Measurements from ENCODE around the gene TMEM156.
"Not testable (repeated sequence)": the region's sequence is repeated elsewhere in the genome, so short reads cannot be mapped to it uniquely, and the experiment has no call there.

The TMEM156 gene

DNA sequence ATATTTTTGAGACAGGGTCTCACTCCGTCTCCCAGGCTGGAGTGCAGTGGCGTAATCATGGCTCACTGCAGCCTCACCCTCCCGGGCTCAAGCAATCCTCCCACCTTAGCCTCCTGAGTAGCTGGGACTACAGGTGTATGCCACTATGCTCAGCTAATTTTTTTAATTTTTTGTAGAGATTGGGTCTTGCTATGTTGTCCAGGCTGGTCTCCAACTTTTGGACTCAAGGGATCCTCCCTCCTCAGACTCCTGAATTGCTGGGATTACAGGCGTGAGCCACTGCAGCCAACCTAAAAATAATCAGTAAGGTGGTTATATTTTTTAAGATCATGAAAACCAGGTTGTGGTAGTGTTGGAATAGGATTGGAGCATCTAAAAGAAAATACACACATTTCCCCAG lies 38.1 kb downstream of the TMEM156 start:
- Histone ChIP-seq H3K4me3 (ENCODE audit: extremely low read depth, insufficient read depth, low read length, poor library complexity, severe bottlenecking) (no peak overlapping the region), H3K36me3 (ENCODE audit: control insufficient read depth, insufficient read depth, low read length) (no peaks in the 10 kb centered on the region), H3K9me3 (ENCODE audit: control insufficient read depth, low read length) (peaks cover 1% of the 10 kb centered on the region), H3K4me1 (ENCODE audit: control insufficient read depth, insufficient read depth, low read length, poor library complexity, severe bottlenecking) (no peaks in the 10 kb centered on the region), H3K27ac (ENCODE audit: low read depth, low read length, severe bottlenecking) (no peak overlapping the region)
- 82 to 100% methylated on average over 3 of the region's 4 CpGs for WGBS, 2 experiments (ENCODE audit: insufficient coverage in 2 of 2)

- Histone ChIP-seq H3K4me3 (ENCODE audit: extremely low read depth, insufficient read depth, low read length, poor library complexity, severe bottlenecking) (no peak overlapping the region), H3K9me3 (ENCODE audit: control insufficient read depth, low read length) (no peaks in the 10 kb centered on the region), H3K4me1 (ENCODE audit: control insufficient read depth, insufficient read depth, low read length, poor library complexity, severe bottlenecking) (no peaks in the 10 kb centered on the region), H3K27ac (ENCODE audit: low read depth, low read length, severe bottlenecking) (no peak overlapping the region), H3K36me3 (ENCODE audit: control insufficient read depth, insufficient read depth, low read length) (no peaks in the 10 kb centered on the region)
- WGBS, 2 experiments (ENCODE audit: insufficient coverage in 2 of 2) = no CpG with 5 or more reads among the region's 3 CpGs
Measured at GRCh38 chr4:38993683-38994082, 38.5 kb downstream of the TMEM156 start.

DNA sequence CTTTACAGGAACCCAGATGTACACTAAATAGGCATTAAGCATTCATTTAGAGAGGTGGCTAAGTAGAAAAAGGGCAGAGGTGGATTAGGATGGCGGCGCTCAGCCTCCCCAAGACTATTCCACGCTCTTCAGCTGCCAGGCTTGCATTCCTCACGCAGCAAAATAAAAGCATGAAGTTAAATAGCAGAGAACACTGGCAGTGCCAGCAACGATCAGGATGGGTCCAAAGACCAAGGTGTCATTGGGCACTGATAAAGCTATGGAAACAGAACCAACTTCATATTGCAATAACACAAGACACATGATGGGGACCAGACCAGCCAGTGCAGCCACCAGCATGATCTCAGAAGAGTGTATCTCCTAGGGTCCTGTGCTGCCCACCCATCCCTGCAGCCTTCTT lies 42.0 kb downstream of the TMEM156 start:
- Histone ChIP-seq H3K36me3 (ENCODE audit: control insufficient read depth, insufficient read depth, low read length) (no peaks in the 10 kb centered on the region), H3K4me3 (ENCODE audit: extremely low read depth, insufficient read depth, low read length, poor library complexity, severe bottlenecking) (no peak overlapping the region), H3K4me1 (ENCODE audit: control insufficient read depth, insufficient read depth, low read length, poor library complexity, severe bottlenecking) (peaks cover 11% of the 10 kb centered on the region), H3K9me3 (ENCODE audit: control insufficient read depth, low read length) (no peaks in the 10 kb centered on the region), H3K27ac (ENCODE audit: low read depth, low read length, severe bottlenecking) (no peak overlapping the region)
- WGBS, 2 experiments (ENCODE audit: insufficient coverage in 2 of 2) = 97 to 100% methylated on average over 5 of the region's 5 CpGs

DNA sequence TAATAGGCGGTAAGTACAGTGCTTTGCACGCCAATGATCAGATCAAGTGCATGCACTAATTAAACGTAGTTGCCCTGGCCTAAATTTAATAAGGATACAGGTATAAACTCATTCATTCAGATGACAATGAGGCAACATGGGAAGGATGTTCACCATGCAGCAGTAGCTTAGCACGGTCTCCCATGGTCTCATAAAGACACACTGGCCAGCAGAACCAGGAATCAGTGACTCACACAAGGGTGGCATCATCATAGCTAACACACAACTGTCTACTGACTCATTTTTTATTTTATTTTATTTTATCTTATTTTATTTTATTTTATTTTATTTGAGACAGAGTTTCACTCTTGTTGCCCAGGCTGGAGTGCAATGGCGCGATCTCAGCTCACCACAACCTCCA lies 42.7 kb downstream of the TMEM156 start:
- Histone ChIP-seq H3K9me3 (ENCODE audit: control insufficient read depth, low read length) (no peaks in the 10 kb centered on the region), H3K36me3 (ENCODE audit: control insufficient read depth, insufficient read depth, low read length) (no peaks in the 10 kb centered on the region)
- WGBS, 2 experiments (ENCODE audit: insufficient coverage in 2 of 2) = 89 to 96% methylated on average over 4 to 6 of the region's 6 CpGs

DNA sequence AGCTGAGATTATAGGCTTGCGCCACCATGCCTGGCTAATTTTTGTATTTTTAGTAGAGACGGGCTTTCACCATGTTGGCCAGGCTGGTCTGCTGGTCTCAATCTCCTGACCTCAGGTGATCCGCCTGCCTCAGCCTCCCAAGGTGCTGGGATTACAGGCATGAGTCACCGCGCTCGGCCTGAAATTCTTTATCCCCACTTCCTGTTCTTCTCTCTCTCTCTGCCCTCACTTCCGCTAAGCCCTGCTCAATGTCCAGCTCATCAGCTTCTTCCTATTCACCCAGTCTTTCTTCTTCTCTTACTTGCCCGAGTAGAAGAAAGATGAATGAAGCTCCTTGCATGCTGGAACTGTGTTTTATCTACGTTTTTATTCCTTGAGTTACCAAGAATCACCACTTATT lies 43.9 kb downstream of the TMEM156 start:
- H3K4me1 ChIP-seq (ENCODE audit: control insufficient read depth, insufficient read depth, low read length, poor library complexity, severe bottlenecking) = peaks cover 24% of the 10 kb centered on the region
- H3K27ac ChIP-seq (ENCODE audit: low read depth, low read length, severe bottlenecking); H3K36me3 ChIP-seq (ENCODE audit: control insufficient read depth, insufficient read depth, low read length); H3K4me3 ChIP-seq (ENCODE audit: extremely low read depth, insufficient read depth, low read length, poor library complexity, severe bottlenecking); H3K9me3 ChIP-seq (ENCODE audit: control insufficient read depth, low read length): not testable (repeated sequence)
- WGBS, 2 experiments (ENCODE audit: insufficient coverage in 2 of 2) = 92 to 97% methylated on average over 6 to 7 of the region's 9 CpGs

More for the DNA sequence above, 42.7 kb downstream of the TMEM156 start:
- Histone ChIP-seq H3K4me1 (ENCODE audit: control insufficient read depth, insufficient read depth, low read length, poor library complexity, severe bottlenecking) (peaks cover 18% of the 10 kb centered on the region), H3K27ac (ENCODE audit: low read depth, low read length, severe bottlenecking) (no peak overlapping the region), H3K4me3 (ENCODE audit: extremely low read depth, insufficient read depth, low read length, poor library complexity, severe bottlenecking) (no peak overlapping the region)

DNA sequence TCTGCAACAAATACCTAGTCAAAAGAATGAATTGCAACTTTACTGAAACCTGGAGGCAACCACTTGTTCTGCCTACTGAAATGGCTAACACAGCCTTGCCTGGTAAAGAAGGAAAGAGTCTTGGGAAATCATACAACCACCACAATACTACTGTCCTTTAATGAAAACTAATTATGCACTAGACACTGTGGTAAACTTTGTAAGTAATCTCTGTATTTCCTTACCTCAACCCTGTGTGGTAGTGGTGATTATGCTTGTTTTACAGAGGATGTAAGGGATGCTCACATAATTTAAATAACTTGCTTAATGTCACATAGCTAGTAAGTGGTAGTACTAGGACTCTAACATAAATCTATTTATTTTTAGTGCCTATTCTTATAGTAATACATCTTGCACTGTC lies 44.7 kb downstream of the TMEM156 start:
- H3K4me3 ChIP-seq (ENCODE audit: extremely low read depth, insufficient read depth, low read length, poor library complexity, severe bottlenecking) = no peak overlapping the region
- no peaks in the 10 kb centered on the region for H3K9me3 ChIP-seq (ENCODE audit: control insufficient read depth, low read length)
- peaks cover 24% of the 10 kb centered on the region for H3K4me1 ChIP-seq (ENCODE audit: control insufficient read depth, insufficient read depth, low read length, poor library complexity, severe bottlenecking)
- no peak overlapping the region for H3K27ac ChIP-seq (ENCODE audit: low read depth, low read length, severe bottlenecking)
- no peaks in the 10 kb centered on the region for H3K36me3 ChIP-seq (ENCODE audit: control insufficient read depth, insufficient read depth, low read length)

GRCh38 chr4:38985410-38986100 lies 46.7 kb downstream of the TMEM156 start:
- Histone ChIP-seq H3K27ac (ENCODE audit: low read depth, low read length, severe bottlenecking) (peak overlapping the region; percentile 29), H3K36me3 (ENCODE audit: control insufficient read depth, insufficient read depth, low read length) (no peaks in the 10 kb centered on the region), H3K4me3 (ENCODE audit: extremely low read depth, insufficient read depth, low read length, poor library complexity, severe bottlenecking) (no peak overlapping the region), H3K9me3 (ENCODE audit: control insufficient read depth, low read length) (no peaks in the 10 kb centered on the region), H3K4me1 (ENCODE audit: control insufficient read depth, insufficient read depth, low read length, poor library complexity, severe bottlenecking) (peaks cover 24% of the 10 kb centered on the region)
- WGBS, 2 experiments (ENCODE audit: insufficient coverage in 2 of 2) = 84 to 92% methylated on average over 7 to 8 of the region's 10 CpGs

GRCh38 chr4:38983787-38984598 lies 48.2 kb downstream of the TMEM156 start:
- H3K4me3 ChIP-seq (ENCODE audit: extremely low read depth, insufficient read depth, low read length, poor library complexity, severe bottlenecking) = no peak overlapping the region
- peak overlapping the region; percentile 75 for H3K27ac ChIP-seq (ENCODE audit: low read depth, low read length, severe bottlenecking)
- 69 to 79% methylated on average over 4 to 7 of the region's 12 CpGs for WGBS, 2 experiments (ENCODE audit: insufficient coverage in 2 of 2)

GRCh38 chr4:38983291-38983690 lies 48.9 kb downstream of the TMEM156 start:
- 75 to 91% methylated on average over 5 to 6 of the region's 6 CpGs for WGBS, 2 experiments (ENCODE audit: insufficient coverage in 2 of 2)
- H3K4me1 ChIP-seq (ENCODE audit: control insufficient read depth, insufficient read depth, low read length, poor library complexity, severe bottlenecking) = peaks cover 24% of the 10 kb centered on the region

More at GRCh38 chr4:38983787-38984598, 48.2 kb downstream of the TMEM156 start:
- peaks cover 24% of the 10 kb centered on the region for H3K4me1 ChIP-seq (ENCODE audit: control insufficient read depth, insufficient read depth, low read length, poor library complexity, severe bottlenecking)
- no peaks in the 10 kb centered on the region for H3K36me3 ChIP-seq (ENCODE audit: control insufficient read depth, insufficient read depth, low read length)
- no peaks in the 10 kb centered on the region for H3K9me3 ChIP-seq (ENCODE audit: control insufficient read depth, low read length)

DNA sequence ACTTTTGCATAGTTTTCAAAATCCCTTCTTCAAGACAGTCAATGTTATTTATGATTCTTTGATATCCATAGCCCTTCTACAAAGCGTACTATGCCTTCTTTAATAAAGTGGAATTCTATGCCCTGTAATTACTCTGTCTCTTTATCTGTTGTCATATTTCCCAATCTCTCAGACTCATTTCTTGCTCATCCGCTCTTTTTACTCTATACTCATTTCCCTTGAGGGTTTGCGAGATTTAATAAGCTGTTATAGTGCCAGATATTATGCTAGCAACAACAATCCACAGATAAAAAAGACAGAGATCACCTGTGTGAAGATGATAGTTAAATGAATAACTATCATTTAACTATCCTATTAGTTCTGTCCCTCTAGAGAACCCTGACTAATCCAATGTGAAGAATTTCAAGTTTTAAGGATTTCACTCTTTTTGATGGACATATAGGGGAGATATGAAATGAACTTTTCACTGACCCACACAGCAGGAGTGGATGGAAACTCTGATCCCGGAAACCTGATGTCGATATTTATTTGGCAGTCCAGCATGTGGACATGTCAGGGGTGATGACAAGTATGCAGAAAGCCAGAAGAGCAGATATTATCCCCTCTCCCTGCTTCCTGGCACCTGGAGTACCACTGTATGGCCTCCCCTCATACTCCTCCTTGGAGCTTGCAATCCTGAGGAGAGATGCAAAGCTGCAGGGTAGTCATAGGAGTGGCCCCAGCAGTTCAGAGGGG lies 49.7 kb downstream of the TMEM156 start:
- Histone ChIP-seq H3K9me3 (ENCODE audit: control insufficient read depth, low read length) (no peaks in the 10 kb centered on the region), H3K36me3 (ENCODE audit: control insufficient read depth, insufficient read depth, low read length) (no peaks in the 10 kb centered on the region), H3K4me1 (ENCODE audit: control insufficient read depth, insufficient read depth, low read length, poor library complexity, severe bottlenecking) (peaks cover 24% of the 10 kb centered on the region), H3K27ac (ENCODE audit: low read depth, low read length, severe bottlenecking) (no peak overlapping the region), H3K4me3 (ENCODE audit: extremely low read depth, insufficient read depth, low read length, poor library complexity, severe bottlenecking) (no peak overlapping the region)
- 100% methylated on average over 1 to 3 of the region's 5 CpGs for WGBS, 2 experiments (ENCODE audit: insufficient coverage in 2 of 2)

More at GRCh38 chr4:38983291-38983690, 48.9 kb downstream of the TMEM156 start:
- no peak overlapping the region for H3K27ac ChIP-seq (ENCODE audit: low read depth, low read length, severe bottlenecking)
- no peaks in the 10 kb centered on the region for H3K36me3 ChIP-seq (ENCODE audit: control insufficient read depth, insufficient read depth, low read length)
- no peaks in the 10 kb centered on the region for H3K9me3 ChIP-seq (ENCODE audit: control insufficient read depth, low read length)
- H3K4me3 ChIP-seq (ENCODE audit: extremely low read depth, insufficient read depth, low read length, poor library complexity, severe bottlenecking) = no peak overlapping the region
